GM12864 (cell line): ENCODE measurements around the gene IRF8.
"Not testable (repeated sequence)": the region's sequence is repeated elsewhere in the genome, so short reads cannot be mapped to it uniquely, and the experiment has no call there.

Source experiments
- DNase-seq: peaks from one replicate; pipeline ENCODE4 v3.0.0-alpha.2; 2011; ENCODE audit warnings: low read depth
- H3K4me3 ChIP-seq: 2 replicates; pipeline ENCODE4 v1.5.1; 2011; ENCODE audit warnings: mild to moderate bottlenecking, low read depth, low read length, control low read depth
- CTCF ChIP-seq: IDR thresholded peaks from 2 replicates; pipeline ENCODE4 v1.5.1; 2011; ENCODE audit warnings: low read depth, mild to moderate bottlenecking, moderate library complexity, low read length, control low read depth, inconsistent platforms; ENCODE audit errors: missing control alignments

IRF8 gene

GRCh38 chr16:85935391-85935973 is 36.5 kb downstream of the IRF8 start:
- no peak for TF ChIP-seq CTCF
- no peak for DNase-seq
- H3K4me3 ChIP-seq = peak overlapping the region; percentile 16

GRCh38 chr16:85935974-85936760 is 37.2 kb downstream of the IRF8 start:
- peak; percentile 89 for DNase-seq
- peak; percentile 13 for TF ChIP-seq CTCF

GRCh38 chr16:85936816-85937215 is 37.9 kb downstream of the IRF8 start:
- TF ChIP-seq CTCF = no peak
- no peak for DNase-seq
- H3K4me3 ChIP-seq = no peak overlapping the region

More at GRCh38 chr16:85935974-85936760, 37.2 kb downstream of the IRF8 start:
- H3K4me3 ChIP-seq = peak overlapping the region; percentile 16; the same call in 1 of the 2 replicates

- no peak for DNase-seq
- TF ChIP-seq CTCF = no peak
- no peak overlapping the region for H3K4me3 ChIP-seq
Observed at GRCh38 chr16:85940214-85940613, 41.3 kb downstream of the IRF8 start.

- no peak overlapping the region for H3K4me3 ChIP-seq
- DNase-seq = no peak
- TF ChIP-seq CTCF = no peak
Observed at GRCh38 chr16:85941863-85942644, 43.1 kb downstream of the IRF8 start.

- DNase-seq, H3K4me3 ChIP-seq: not testable (repeated sequence)
Observed at GRCh38 chr16:85942659-85943058, 43.7 kb downstream of the IRF8 start.

- no peak overlapping the region for H3K4me3 ChIP-seq
- DNase-seq = no peak
- no peak for TF ChIP-seq CTCF
Observed at GRCh38 chr16:85943711-85944110, 44.7 kb downstream of the IRF8 start.
